HG03378 (cell line): ENCODE data around the gene HDAC11.
A peak's percentile ranks its signal among the peaks of the same experiment; 100 is the strongest.
"Not testable (repeated sequence)": the region's sequence is repeated elsewhere in the genome, so short reads cannot be mapped to it uniquely, and the experiment has no call there.

Experiments
- ATAC-seq: cut with Tn5 transposase; IDR thresholded peaks from one replicate; pipeline ENCODE4 v1.9.1; 2021; ENCODE audit warnings: mild to moderate bottlenecking, moderate library complexity; ENCODE audit not compliant: unreplicated experiment

Gene HDAC11, protein sequence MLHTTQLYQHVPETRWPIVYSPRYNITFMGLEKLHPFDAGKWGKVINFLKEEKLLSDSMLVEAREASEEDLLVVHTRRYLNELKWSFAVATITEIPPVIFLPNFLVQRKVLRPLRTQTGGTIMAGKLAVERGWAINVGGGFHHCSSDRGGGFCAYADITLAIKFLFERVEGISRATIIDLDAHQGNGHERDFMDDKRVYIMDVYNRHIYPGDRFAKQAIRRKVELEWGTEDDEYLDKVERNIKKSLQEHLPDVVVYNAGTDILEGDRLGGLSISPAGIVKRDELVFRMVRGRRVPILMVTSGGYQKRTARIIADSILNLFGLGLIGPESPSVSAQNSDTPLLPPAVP

DNA sequence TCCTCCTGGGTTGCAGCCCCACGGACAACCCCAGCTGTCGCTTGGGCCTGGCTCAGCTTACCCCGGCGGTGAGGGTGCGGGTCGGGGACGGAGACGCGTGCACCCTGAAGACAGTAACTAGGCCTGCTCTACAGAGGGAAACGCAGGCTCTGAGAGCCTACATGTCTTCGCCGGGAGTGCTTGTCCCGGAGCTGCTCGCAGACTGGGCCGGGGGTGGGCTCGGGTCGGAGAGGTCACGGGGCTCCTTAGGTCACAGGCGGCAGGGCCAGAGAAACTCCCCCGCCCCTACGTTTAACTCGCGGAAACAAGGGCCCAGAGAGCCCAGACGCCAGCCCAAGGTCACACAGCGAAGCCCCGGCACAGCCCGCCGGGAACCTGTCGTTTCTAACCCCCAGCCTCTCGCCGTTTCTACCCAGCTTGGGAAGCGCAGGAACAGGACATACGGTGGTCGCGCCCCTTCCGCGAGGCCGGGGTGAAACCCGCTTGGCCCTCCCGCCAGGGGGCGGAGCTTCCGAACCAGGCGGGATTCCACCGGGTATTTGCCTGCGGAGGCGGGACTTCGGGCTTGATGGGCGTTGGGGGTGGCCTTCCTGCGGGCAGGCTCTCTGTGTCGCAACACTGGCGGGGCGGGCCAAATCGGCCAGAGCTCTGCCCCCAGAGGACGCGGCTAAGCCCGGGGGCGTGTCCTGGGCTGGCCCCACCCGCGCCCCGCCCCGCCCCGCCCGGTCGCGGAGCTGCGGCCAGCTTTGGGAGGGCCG is at the start of gene HDAC11:
TSS of gene HDAC11 (plus strand) at position 725 of the 758 bp plus-strand sequence. CDS start 42 bp downstream, outside the sequence.
- peak; percentile 91 for ATAC-seq

DNA sequence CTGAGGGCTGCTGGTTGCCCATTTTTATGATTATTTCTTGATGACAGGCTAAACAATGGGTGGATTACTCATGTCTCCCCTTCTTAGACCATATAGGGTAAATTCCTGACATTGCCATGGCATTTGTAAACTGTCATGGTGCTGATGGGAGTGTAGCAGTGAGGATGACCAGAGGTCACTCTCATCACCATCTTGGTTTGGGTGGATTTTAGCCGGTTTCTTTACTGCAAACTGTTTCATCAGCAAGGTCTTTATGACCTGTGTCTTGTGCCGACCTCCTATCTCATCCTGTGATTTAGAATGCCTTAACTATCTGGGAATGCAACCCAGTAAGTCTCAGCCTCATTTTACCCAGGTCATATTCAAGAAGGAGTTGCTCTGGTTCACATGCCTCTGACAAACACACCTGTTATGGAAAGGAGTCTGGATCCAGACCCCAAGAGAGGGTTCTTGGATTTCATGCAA is 49.7 kb upstream of the HDAC11 start:
- not testable (repeated sequence) for ATAC-seq

DNA sequence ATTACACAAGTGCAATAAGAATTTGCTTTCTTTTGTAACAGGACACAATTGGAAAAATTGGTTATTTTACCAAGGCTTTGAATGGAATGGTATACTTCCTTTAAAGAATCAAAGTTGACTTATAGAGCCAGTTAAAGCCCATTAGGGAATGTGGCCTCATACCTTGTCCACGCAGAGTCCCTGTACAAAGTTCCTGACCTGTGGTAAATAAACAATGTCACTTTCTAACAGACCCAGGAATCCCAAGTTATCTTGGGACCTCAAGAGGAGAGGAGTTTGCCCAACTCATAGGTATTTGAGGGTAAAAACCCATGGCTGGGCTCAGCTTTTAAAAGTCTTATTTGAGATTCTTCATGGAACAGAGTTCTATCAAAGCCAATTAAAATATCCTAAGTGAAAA is 48.0 kb upstream of the HDAC11 start:
- ATAC-seq, result no peak

DNA sequence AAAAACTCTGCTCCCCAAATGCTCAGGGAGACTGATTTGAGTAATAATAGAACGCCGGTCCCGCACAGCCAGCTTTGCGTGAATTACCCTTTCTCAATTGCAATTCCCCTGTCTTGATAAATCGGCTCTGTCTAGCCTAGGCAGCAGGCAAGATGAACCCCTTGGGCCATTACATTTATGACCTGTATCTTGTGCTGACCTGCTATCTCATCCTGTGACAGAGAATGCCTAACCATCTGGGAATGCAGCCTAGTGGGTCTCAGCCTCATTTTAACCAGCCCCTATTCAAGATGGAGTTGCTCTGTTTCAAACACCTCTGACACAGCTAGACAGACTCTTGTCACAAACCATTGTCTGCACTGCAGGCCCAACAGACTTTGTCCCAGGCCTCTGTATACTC is 46.2 kb upstream of the HDAC11 start:
- no peak for ATAC-seq

DNA sequence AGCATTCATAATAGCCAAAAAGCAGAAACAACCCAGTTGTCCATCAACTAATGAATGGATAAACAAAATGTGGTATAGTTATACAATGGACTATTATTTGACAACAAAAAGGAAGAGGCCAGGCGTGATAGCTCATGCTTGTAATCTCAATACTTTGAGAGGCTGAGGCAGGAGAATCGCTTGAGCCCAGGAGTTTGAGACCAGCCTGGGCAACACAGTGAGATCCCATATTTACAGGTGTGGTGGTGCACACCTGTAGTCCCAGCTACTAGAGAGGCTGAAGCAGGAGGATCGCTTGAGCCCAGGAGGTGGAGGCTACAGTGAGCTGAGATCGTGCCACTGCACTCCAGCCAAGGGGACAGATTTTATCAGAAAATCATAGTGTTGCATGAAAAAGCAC is 43.9 kb upstream of the HDAC11 start:
- not testable (repeated sequence) for ATAC-seq

DNA sequence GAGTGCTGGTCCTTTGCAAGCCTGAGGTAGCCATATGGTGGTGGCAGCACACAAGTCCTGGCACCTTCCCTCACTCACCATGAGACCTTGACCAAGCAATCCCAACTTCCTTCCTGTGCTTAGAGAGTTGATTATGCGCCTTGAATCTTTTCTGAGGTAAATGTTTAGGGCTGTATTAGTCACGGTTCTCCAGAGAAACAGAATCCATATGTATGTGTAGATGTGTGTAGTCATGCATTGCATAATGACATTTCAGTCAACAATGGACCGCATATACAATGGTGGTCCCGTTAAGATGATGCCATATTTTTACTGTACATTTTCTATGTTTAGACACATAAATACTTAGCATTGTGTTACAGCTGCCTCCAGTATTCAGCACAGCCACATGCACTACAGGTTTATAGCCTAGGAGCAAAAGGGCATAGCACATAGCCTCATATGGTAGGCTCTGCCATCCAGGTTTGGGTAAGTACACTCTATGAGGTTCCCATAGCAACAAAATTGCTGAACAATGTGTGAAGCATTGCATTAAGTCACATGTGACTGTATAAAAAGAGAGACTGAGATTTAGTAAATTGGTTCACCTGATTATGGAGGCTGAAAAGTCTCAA is 39.8 kb upstream of the HDAC11 start:
- no peak for ATAC-seq

DNA sequence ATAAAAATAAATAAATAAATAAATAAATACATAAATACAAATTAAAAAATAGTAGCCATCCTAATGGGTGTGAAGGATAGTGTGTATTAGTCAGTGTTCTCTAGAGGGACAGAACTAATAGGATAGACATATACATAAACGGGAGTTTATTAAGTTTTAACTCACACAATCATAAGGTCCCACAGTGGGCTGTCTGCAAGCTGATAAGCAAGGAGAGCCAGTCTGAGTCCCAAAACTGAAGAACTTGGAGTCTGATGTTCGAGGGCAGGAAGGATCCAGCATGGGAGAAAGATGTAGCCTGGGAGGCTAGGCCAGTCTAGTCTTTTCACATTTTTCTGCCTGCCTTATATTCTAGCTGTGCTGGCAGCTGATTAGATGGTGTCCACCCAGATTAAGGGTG is 37.2 kb upstream of the HDAC11 start:
- not testable (repeated sequence) for ATAC-seq

DNA sequence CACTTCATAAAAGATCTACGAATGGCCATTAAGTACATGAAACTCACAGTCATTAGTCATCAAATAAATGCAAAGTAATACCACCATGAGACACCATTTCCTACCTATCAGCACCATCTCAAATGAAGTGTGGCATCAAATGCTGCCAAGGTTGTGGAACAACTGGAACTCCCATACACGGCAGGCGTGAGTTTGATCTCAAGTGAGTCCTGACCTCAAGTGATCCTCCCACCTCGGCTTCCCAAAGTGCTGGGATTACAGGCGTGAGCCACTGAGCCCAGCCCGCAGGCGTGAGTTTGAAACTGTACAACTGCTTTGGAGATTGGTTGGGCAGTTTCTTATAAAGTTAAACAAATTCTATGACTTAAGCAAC is 28.8 kb upstream of the HDAC11 start:
- peak; percentile 10 for ATAC-seq

DNA sequence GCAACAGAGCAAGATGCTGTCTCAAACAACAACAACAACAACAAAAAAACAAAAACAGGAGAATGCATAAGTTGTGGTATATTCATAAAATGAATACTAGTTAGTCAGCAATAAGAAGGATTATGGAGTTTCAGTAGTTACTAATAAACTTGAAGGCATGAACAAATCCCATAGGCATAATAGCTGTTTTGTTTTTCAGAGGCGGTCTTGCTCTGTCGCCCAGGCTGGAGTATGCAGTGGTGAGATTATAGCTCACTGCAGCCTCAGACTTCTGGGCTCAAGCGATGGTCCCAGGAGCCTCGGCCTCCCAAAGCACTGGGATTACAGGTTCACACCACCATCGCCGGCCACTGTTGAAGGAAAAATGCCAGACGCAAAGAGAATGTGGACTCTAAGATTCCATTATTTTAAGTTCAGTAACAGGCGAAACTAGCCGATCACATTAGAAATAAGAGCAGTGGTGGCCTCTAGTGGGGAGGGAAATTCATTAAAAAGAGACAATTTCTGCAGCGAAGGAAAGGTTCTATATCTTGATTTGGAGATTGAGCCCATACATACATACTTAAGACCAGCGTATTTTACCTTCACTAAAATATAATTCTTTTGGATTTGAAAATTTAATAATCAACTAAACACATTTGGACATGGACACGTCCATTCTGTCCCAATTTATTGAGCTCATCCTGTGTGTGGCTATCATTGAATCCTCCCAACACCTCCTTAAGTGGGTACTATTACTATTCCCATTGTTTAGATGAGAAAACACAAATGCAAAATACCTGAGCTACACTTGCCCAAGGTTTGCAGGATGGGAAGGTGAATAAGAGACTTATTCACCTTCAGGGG is 27.4 kb upstream of the HDAC11 start:
- ATAC-seq, result no peak

DNA sequence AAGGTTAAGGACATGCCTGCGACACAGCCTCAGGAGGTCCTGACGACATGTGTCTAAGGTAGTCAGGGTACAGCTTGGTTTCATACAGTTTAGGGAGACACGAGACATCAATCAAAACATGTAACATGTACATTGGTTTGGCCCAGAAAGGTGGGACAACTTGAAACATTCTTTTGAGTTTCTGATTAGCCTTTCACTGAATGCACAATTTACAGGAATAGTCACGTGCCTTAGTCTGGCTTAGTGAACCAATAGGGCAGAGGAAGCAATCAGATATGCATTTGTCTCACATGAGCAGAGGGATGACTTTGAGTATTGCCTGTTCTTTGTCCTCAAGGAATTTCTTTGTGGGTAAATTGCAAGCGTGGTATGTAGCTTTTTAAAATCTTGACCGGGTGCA is 24.5 kb upstream of the HDAC11 start:
- ATAC-seq, result no peak

DNA sequence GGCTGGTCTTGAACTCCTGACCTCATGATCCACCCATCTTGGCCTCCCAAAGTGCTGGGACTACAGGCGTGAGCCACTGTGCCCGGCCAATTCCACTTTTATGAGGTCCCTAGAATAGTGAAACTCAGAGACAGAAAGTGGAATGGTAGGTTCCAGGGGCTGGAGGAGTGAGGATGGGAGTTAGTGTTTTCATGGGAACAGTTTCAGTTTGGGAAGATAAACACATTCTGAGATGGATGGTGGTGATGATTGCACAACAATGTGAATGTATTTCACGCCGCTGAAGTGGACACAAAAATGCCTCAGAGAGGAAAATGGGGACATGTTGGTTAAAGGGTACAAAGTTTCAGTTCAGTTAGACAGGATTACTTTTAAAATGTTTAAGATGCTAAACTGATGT is 22.5 kb upstream of the HDAC11 start:
- ATAC-seq, result no peak

DNA sequence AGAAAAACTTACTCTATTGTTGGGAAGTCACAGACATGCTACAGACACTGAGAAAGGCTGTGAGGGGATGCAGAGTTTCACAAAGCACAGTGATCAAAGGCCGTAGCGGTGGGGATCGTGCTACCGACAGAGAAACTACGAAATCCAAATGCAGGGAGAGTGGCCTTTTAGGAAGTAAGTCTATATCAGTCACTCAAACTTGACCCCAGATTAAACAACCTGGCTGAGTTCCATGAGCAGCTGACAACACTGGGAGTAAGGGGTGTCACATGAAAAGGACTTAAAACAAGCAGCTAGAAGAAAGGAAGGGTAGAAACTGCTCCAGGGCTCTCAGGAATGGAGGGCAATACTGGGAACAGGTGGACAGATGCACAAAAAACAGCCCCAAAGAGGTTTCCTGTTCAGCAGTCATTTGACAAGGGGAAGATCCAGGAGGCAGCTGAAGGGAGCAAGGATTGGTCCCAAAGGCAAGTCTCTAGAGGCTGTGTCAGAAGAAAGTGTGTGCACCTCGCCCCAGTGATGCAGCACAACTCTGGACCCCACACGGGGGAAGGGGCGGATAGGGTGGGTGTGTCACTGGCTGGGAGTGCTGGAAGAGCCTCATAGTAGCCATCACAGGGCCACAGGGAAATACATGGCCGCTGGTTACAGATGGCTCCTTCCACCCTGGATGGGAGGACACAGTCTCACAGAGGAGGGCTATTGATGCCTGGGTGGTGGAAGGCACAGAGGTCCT is 20.3 kb upstream of the HDAC11 start:
- ATAC-seq, result no peak

DNA sequence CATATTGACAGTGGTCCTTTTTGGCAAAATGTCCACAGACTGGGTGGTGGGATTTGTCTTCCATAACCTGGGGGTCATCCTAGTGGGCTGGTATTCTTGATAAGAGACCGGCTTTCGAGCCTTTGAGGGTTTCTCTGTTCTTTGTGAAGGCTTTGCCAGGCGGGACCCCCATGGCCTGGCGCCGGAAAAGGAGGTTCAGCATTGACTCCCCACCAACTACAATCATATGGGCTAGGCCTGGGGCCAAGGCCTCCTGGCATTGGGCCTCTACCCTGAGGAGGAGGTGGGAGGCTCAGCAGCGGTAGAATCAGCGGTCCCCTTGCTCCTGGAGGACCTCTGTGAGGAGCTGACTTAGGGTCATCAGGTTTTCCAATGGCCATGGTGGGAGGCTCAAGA is 19.8 kb upstream of the HDAC11 start:
- ATAC-seq, result no peak

DNA sequence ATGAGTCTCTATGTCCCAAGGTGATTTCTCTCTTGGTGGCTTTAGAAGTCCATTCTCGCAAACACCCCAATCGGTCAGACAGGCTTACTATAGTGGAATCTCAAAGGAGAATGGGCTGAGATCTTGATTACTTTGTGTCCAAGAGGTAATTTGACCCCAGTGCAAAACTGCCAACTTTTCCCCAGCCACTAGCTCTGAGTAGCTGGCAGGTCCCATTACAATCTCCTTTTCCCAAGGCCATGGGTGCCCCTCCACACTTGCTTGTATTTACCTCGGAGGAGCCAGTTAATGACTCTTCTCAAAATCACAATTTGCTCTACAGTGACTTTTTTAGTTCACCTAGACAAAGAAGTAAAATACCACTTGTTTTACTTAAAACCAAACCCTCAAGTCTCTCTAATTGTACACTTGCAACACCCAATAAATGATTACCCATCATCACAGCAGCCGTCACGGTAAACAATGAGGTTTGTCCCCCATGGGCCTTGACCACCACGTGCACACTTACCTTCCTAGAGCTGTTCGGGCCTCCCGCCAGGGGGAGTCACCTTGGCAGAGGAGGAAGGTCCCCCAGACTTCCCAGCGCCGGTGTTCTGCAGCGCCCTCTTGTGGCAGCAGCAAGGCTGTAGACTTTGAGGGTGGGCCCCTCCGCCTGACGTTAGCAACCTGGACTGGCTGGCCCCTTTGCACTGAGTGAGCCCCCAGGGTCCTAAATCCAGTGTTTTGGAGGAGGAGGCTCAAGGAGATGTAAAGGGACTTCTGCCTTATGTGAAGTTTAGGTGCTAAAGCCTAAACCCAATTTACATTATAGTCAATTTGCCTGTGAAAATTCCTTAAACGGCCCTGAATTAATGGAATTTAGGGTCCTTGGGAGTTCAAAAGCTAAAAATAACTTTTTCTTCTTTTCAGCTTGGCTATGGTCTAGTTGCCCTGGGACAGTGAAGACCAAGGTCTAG is 18.7 kb upstream of the HDAC11 start:
- no peak for ATAC-seq

DNA sequence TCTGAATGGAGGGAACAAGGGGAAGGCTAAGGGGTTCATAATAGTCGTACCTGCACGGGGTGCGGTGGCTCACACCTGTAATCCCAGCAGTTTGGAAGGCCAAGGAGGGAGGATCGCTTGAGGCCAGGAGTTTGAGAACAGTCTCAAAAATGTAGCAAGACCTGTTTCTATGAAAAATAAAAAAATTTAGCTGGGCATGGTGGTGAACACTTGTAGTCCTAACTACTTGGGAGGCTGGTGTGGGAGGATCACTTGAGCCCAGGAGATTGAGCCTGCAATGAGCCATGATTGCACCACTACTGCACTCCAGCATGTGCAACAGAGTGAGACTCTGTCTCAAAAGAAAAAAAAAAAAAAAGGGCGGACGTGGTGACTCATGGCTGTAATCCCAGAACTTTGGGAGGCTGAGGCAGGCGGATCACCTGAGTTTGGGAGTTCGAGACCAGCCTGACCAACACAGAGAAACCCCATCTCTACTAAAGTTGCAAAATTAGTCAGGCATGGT is 17.9 kb upstream of the HDAC11 start:
- ATAC-seq, result no peak

DNA sequence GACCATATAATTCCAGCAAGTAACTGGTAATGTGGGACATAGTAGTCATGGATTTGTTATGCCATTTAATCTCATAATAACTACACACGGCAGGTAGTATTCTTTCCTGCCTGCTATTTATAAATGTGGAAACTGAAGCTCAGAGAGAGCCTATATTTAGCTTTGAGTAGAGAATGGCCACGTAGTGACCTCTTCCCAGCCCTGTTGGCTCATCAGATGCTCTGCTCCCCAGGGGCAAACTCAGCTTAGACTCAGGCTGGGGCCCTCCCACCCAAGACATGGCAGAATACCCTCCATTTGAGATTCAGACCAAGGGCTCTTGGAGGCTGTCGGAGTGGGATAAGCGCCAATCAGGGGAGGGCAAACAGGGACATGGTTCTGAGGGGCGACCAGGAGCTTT is 17.3 kb upstream of the HDAC11 start:
- ATAC-seq, result no peak

DNA sequence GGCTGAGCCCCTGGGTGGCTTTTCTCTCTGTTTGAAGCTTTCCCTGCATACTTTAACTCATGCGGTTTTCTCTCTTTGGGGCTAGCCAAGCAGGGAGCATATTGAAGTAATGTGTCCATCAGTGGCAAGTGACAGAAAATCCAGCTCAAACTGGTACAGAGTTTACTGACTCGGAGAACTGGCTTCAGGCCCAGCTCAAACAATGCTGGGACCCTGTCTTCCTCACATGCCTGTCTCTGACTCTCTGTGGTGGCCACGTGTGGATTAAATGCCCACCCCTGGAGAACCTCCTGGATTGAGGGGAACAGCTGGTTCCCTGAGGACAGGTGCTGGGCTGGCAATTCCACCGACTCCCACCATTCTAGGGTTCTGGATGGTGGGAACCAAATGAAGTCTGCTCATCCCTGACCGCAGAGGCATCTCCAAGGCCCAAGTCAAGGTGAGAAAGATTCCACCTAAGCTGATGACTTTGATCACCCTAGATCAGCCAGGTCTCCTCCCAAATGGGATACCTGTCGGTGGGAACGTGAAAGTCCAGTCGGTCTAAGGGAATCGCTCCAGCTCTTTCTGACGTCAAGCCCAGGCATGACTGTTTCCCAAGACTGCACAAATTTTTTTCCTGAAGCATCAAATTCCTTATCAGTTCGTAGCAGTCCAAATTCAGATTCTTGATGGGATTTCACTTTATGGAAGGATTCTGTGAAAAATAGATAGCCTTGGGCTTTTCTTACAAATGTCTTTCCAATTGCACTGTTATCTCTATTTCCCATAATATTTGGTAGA is 16.3 kb upstream of the HDAC11 start:
- no peak for ATAC-seq

DNA sequence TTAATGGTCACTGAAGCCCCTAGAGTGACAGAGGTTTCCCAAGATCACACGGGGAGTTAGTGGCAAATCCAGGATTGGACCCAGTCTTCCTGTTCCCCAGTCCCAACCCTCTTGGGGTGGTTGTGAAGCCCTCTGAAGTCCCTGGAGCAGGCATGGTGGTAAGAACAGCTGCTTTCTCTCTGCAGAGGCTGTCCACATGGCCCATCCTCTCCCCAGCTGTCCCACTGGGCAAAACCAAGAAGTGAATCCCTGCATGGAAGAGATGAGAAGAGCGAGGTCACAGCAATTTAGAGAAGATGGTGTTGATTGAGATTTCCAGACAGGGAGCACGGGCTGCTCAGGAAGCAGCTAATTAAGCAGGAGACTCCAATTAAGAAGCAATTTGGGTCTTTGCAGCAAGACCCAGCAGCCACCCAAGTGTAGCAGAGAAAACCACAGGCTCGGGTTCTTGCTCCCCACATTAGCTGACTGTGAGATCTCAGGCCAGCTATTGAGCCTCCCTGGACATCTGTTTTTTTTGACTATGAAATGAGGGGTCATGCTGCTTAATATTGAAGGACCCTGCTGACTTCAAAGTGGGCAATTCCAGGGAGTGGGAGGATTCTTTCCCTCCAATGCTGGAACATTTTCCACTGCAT is 14.8 kb upstream of the HDAC11 start:
- ATAC-seq, result no peak
